H1 (cell line): ENCODE data around the gene TLR9. TPM values are rescaled to one million over a fixed set of nuclear protein-coding genes. Genes with fewer than 3 reads are reported as not detected.

Source experiments
- CTCF ChIA-PET: fragments of 300-600 bp; sonication (Branson Sonifier 250); formaldehyde crosslinking; loops from one replicate; lab custom pipeline; 2021; ENCODE audit not compliant: partially characterized antibody; lab: Charles Lee
- POLR2A ChIA-PET: fragments of 300-600 bp; sonication (Branson Sonifier 250); formaldehyde crosslinking; loops from one replicate; lab custom pipeline; 2021; ENCODE audit warnings: inconsistent platforms; ENCODE audit not compliant: partially characterized antibody; lab: Charles Lee
- DNase-seq, 2 experiments: peaks; one replicate each; pipeline versions ENCODE4 v3.0.0 to v3.0.0-alpha.2; 2010 to 2022; ENCODE audit warnings: low spot score in 2 of 2, low read depth in 1 of 2, mixed read lengths in 1 of 2
- FAIRE-seq: peaks from 2 replicates; lab custom pipeline; 2011; peaks lifted over from hg19 to GRCh38; lab: Jason Lieb, UNC
- H2AFZ ChIP-seq: 2 replicates; pipeline ENCODE4 v1.8.1; 2012; ENCODE audit warnings: low read length, inconsistent platforms
- H2AK5ac ChIP-seq: 2 replicates; pipeline ENCODE4 v1.6.1; 2013; ENCODE audit warnings: low read depth, low read length
- H2BK120ac ChIP-seq: replicated peaks from 2 replicates; pipeline ENCODE3; 2013; ENCODE audit warnings: low read depth, low read length, inconsistent platforms
- H2BK12ac ChIP-seq: 2 replicates; pipeline ENCODE4 v1.6.1; 2013; ENCODE audit warnings: low read depth, low read length
- H2BK15ac ChIP-seq: 2 replicates; pipeline ENCODE4 v1.6.1; 2013; ENCODE audit warnings: low read length
- H2BK20ac ChIP-seq: 2 replicates; pipeline ENCODE4 v1.6.1; 2013; ENCODE audit warnings: low read length
- H2BK5ac ChIP-seq: 2 replicates; pipeline ENCODE4 v1.6.1; 2013; ENCODE audit warnings: low read depth, low read length
- H3K14ac ChIP-seq: 2 replicates; pipeline ENCODE4 v1.6.1; 2013; ENCODE audit warnings: inconsistent platforms; ENCODE audit not compliant: insufficient read length
- H3K18ac ChIP-seq: 2 replicates; pipeline ENCODE4 v1.6.1; 2013; ENCODE audit warnings: low read length; ENCODE audit errors: extremely low read depth
- H3K23ac ChIP-seq: 2 replicates; pipeline ENCODE4 v1.6.1; 2013; ENCODE audit warnings: inconsistent platforms; ENCODE audit not compliant: insufficient read length
- H3K23me2 ChIP-seq: 2 replicates; pipeline ENCODE4 v1.6.1; 2013; ENCODE audit warnings: low read depth, low read length
- H3K27ac ChIP-seq: 2 replicates; pipeline ENCODE4 v1.6.1; 2011; ENCODE audit warnings: low read depth, low read length, inconsistent platforms
- H3K27me3 ChIP-seq, 4 experiments: replicated peaks in 1 of 4; 1 replicate in 1 of 4; 2 replicates in 3 of 4; pipeline versions ENCODE4 v1.6.1 to v1.8.1; 2011 to 2013; ENCODE audit warnings: low read length in 3 of 4, mild to moderate bottlenecking in 3 of 4, inconsistent platforms in 2 of 4, mixed read lengths in 2 of 4, moderate library complexity in 1 of 4; ENCODE audit not compliant: control insufficient read depth in 3 of 4, insufficient read depth in 3 of 4; ENCODE audit errors: extremely low read depth in 1 of 4
- H3K36me3 ChIP-seq, 4 experiments: 2 replicates each; pipeline versions ENCODE4 v1.6.1 to v1.8.1; 2011 to 2013; ENCODE audit warnings: mild to moderate bottlenecking in 4 of 4, low read length in 3 of 4, moderate library complexity in 2 of 4, control low read depth in 1 of 4, inconsistent platforms in 1 of 4; ENCODE audit not compliant: insufficient read depth in 4 of 4, control insufficient read depth in 2 of 4
- H3K4ac ChIP-seq: replicated peaks from 2 replicates; pipeline ENCODE3; 2013; ENCODE audit warnings: low read length, low read depth, mixed read lengths, inconsistent platforms; ENCODE audit not compliant: insufficient read length
- H3K4me1 ChIP-seq, 4 experiments: replicated peaks in 1 of 4; 1 replicate in 1 of 4; 2 replicates in 3 of 4; pipeline versions ENCODE4 v1.6.1 to v1.8.1; 2011 to 2013; ENCODE audit warnings: low read length in 3 of 4, inconsistent platforms in 2 of 4, mixed read lengths in 1 of 4; ENCODE audit not compliant: insufficient read depth in 4 of 4, control insufficient read depth in 3 of 4
- H3K4me2 ChIP-seq, 2 experiments: 2 replicates each; pipeline versions ENCODE4 v1.6.1 to v1.8.1; 2011 to 2013; ENCODE audit warnings: low read depth in 2 of 2, low read length in 2 of 2, control low read depth in 1 of 2, inconsistent platforms in 1 of 2, mild to moderate bottlenecking in 1 of 2; ENCODE audit not compliant: insufficient read depth in 1 of 2
- H3K4me3 ChIP-seq, 4 experiments: fragments of 200-600, 300-600 bp in 1 of 4; sonication (generic), shearing (Covaris generic), sonication (Bioruptor Twin) in 1 of 4; 2 replicates each; pipeline versions ENCODE4 v1.5.1 to v1.8.1; 2011 to 2016; ENCODE audit warnings: low read length in 4 of 4, low read depth in 3 of 4, control low read depth in 2 of 4, inconsistent platforms in 2 of 4, mild to moderate bottlenecking in 2 of 4, mixed read lengths in 1 of 4, moderate library complexity in 1 of 4; ENCODE audit not compliant: insufficient read depth in 2 of 4; ENCODE audit errors: extremely low read depth in 1 of 4
- H3K56ac ChIP-seq: replicated peaks from 2 replicates; pipeline ENCODE3; 2013; ENCODE audit warnings: low read depth, mild to moderate bottlenecking, mixed read lengths, low read length, inconsistent platforms; ENCODE audit not compliant: insufficient read length
- H3K79me1 ChIP-seq: 2 replicates; pipeline ENCODE4 v1.6.1; 2013; ENCODE audit warnings: low read depth, low read length, control low read depth
- H3K79me2 ChIP-seq, 2 experiments: 2 replicates each; pipeline versions ENCODE4 v1.6.1 to v1.8.1; 2012 to 2013; ENCODE audit warnings: low read length in 2 of 2, mild to moderate bottlenecking in 2 of 2, inconsistent platforms in 1 of 2; ENCODE audit not compliant: insufficient read depth in 2 of 2, control insufficient read depth in 1 of 2
- H3K9ac ChIP-seq, 4 experiments: replicated peaks in 1 of 4; 1 replicate in 1 of 4; 2 replicates in 3 of 4; pipeline versions ENCODE4 v1.6.1 to v1.8.1; 2011 to 2013; ENCODE audit warnings: low read depth in 3 of 4, low read length in 3 of 4, control low read depth in 2 of 4, mild to moderate bottlenecking in 2 of 4, moderate library complexity in 2 of 4, inconsistent platforms in 1 of 4; ENCODE audit errors: extremely low read depth in 1 of 4
- H3K9me3 ChIP-seq, 2 experiments: 2 replicates each; pipeline versions ENCODE4 v1.6.1 to v1.8.1; 2012 to 2013; ENCODE audit warnings: mild to moderate bottlenecking in 2 of 2, moderate library complexity in 2 of 2, control low read depth in 1 of 2, inconsistent platforms in 1 of 2, low read depth in 1 of 2, low read length in 1 of 2, mixed read lengths in 1 of 2; ENCODE audit not compliant: insufficient read depth in 2 of 2
- H4K20me1 ChIP-seq, 2 experiments: replicated peaks in 1 of 2; 2 replicates each; pipeline versions ENCODE3 to v1.8.1; 2011 to 2013; ENCODE audit warnings: inconsistent platforms in 2 of 2, low read length in 2 of 2, mild to moderate bottlenecking in 1 of 2; ENCODE audit not compliant: insufficient read depth in 2 of 2, control insufficient read depth in 1 of 2
- H4K5ac ChIP-seq: 2 replicates; pipeline ENCODE4 v1.6.1; 2013; ENCODE audit warnings: low read length, low read depth, mixed read lengths, inconsistent platforms; ENCODE audit not compliant: insufficient read length
- H4K8ac ChIP-seq: 2 replicates; pipeline ENCODE4 v1.8.0; 2013; ENCODE audit warnings: mild to moderate bottlenecking, moderate library complexity, low read length, inconsistent platforms; ENCODE audit not compliant: insufficient read depth; ENCODE audit errors: extremely low read depth
- H4K91ac ChIP-seq: replicated peaks from 2 replicates; pipeline ENCODE3; 2013; ENCODE audit warnings: low read length, mixed read lengths, inconsistent platforms; ENCODE audit not compliant: insufficient read length
- CEBPB ChIP-seq: IDR thresholded peaks from 2 replicates; pipeline ENCODE4 v1.6.1; 2012; ENCODE audit warnings: low read depth, low read length
- KDM1A ChIP-seq: fragments of 200-600, 300-600 bp; sonication (generic); IDR thresholded peaks from 2 replicates; pipeline ENCODE4 v1.7.1; 2016; ENCODE audit warnings: mild to moderate bottlenecking, low read length, borderline replicate concordance
- POLR2A ChIP-seq, 2 experiments: IDR thresholded peaks; 1 replicate in 1 of 2; 2 replicates in 1 of 2; pipeline ENCODE4 v1.6.1; 2011; ENCODE audit warnings: low read depth in 2 of 2, low read length in 2 of 2, mild to moderate bottlenecking in 2 of 2; ENCODE audit errors: control extremely low read depth in 1 of 2
- POLR2AphosphoS5 ChIP-seq: IDR thresholded peaks from 2 replicates; pipeline ENCODE4 v1.6.1; 2011; ENCODE audit warnings: low read depth, low read length
- SUZ12 ChIP-seq: fragments of 200-600 bp; sonication (generic); IDR thresholded peaks from 2 replicates; pipeline ENCODE4 v1.6.1; 2012; ENCODE audit warnings: mild to moderate bottlenecking, inconsistent platforms, low read length, moderate library complexity, mixed read lengths
- TAF1 ChIP-seq: IDR thresholded peaks from 2 replicates; pipeline ENCODE4 v1.6.1; 2011; ENCODE audit warnings: mild to moderate bottlenecking, low read depth, low read length
- WGBS, 2 experiments: shearing (Covaris generic) in 1 of 2; methylation state at CpG; one replicate each; pipeline versions ENCODE4 v1.1.6 to v1.1.7; 2013 to 2015; ENCODE audit warnings: low lambda C conversion rate in 2 of 2, mixed read lengths in 2 of 2, inconsistent platforms in 1 of 2, low coverage in 1 of 2, missing lambda C conversion rate in 1 of 2; ENCODE audit not compliant: insufficient replicate concordance in 2 of 2, insufficient coverage in 1 of 2, insufficient read length in 1 of 2; ENCODE audit errors: extremely low coverage in 1 of 2, missing lambda C conversion rate in 1 of 2; 5-methylcytosine and 5-hydroxymethylcytosine counted together
- polyA plus RNA-seq, 7 experiments: library from polyadenylated mRNA; depleted of rRNA in 3 of 7; stranded (reverse) in 5 of 7; unstranded in 2 of 7; fragments of >200 nt in 5 of 7; fragments of 200-250 nt in 2 of 7; gene quantifications; 1 replicate in 5 of 7; 2 replicates in 1 of 7; 4 replicates in 1 of 7; pipeline versions ENCODE4 v1.2.1 to v1.2.3, GENCODE V29; 2011 to 2013; ENCODE audit warnings: missing spikeins in 2 of 7, mixed read lengths in 2 of 7
- total RNA-seq: library from RNA; stranded (reverse); fragmentation: NEBNext Ultra II Directional; extraction: Animal tissue kit (Norgen Biotek cat#: 25700); gene quantifications from 2 replicates; pipeline ENCODE4 v1.2.1, GENCODE V29; 2021
- TF ChIP-seq, protein P1 (sequence below): IDR thresholded peaks from 2 replicates; pipeline ENCODE4 v1.6.1; 2012; ENCODE audit warnings: inconsistent platforms

Gene TLR9
- total and polyA plus RNA-seq, 2 of the 8 experiments (the other 6 are each of a cell fraction or from before 2014, with no cell fraction given) = 0.05 TPM; not detected in 1

- 95% methylated on average over 1 of the region's 1 CpG; no CpG with 5 or more reads in 1 of the 2 experiments for WGBS, 2 experiments
- Histone ChIP-seq H2BK15ac (peak overlapping the region; percentile 98; the same call in 1 of the 2 replicates), H2AK5ac (peak overlapping the region; percentile 20; the same call in 1 of the 2 replicates), H3K36me3 (no peaks in the 10 kb centered on the region), H2AFZ (no peak overlapping the region), H3K56ac (no peak overlapping the region), H3K9ac (no peak overlapping the region; a peak in 1 of 7 replicates), H4K5ac (no peak overlapping the region), H3K79me2 (peaks cover 0 to 15% of the 10 kb centered on the region in 2 experiments; a peak in 2 of 4 replicates), H3K9me3 (no peaks in the 10 kb centered on the region), H3K79me1 (peaks cover 13% of the 10 kb centered on the region; the same call in 1 of the 2 replicates), H3K18ac (peak overlapping the region; percentile 63), H3K4me3 (peak overlapping the region in 2 of 4 experiments; percentile 72 to 89; a peak in 2 of 8 replicates), H2BK120ac (no peak overlapping the region), H3K14ac (no peak overlapping the region), H3K4ac (no peak overlapping the region), H3K23me2 (peaks cover 10% of the 10 kb centered on the region), H2BK12ac (peak overlapping the region; percentile 3; the same call in 1 of the 2 replicates), H4K8ac (0 out of 2 replicates have a peak overlapping the region, but pooled peaks have one; percentile 3), H4K20me1 (peaks cover 0 to 7% of the 10 kb centered on the region in 2 experiments), H2BK5ac (peak overlapping the region; percentile 72; the same call in 1 of the 2 replicates), H3K27ac (peak overlapping the region; percentile 31; the same call in 1 of the 2 replicates), H4K91ac (peak overlapping the region; percentile 16), H3K4me1 (peaks cover 15 to 46% (median 31%) of the 10 kb centered on the region in 4 experiments), H3K23ac (no peak overlapping the region), H2BK20ac (no peak overlapping the region), H3K27me3 (peaks cover 4 to 19% (median 12%) of the 10 kb centered on the region in 4 experiments; a peak in 6 of 7 replicates), H3K4me2 (peak overlapping the region; percentile 78 to 98; a peak in 3 of 4 replicates)
- CTCF ChIA-PET = interaction anchor here (0.9 to 17.7 kb wide), 6 partner anchors 9 to 144 kb away, joined by 3 to 336 read pairs (median 6); partner anchors contain the start of gene TLR9
- DNase-seq (no peak), FAIRE-seq (no peak)
- POLR2A ChIA-PET = interaction anchor here (0.7 to 6.5 kb wide), 15 partner anchors 8 to 245 kb away, joined by 3 to 69 read pairs (median 3); partner anchors contain the start of genes GLYCTK, RPL29, TLR9 and WDR82
- 0 out of 2 replicates have a peak, but pooled peaks have one; percentile 55 for TF ChIP-seq TAF1
- peak; percentile 38; the same call in 1 of the 2 replicates for TF ChIP-seq CEBPB
- peak; percentile 49; the same call in 1 of the 2 replicates for TF ChIP-seq POLR2AphosphoS5
- peak in 1 of 2 experiments; percentile 39; a peak in 1 of 3 replicates for TF ChIP-seq POLR2A (IDR thresholded peaks at IDR 0.05; ENCODE audit: control extremely low read depth in 1 of 2, low read depth in 2 of 2, low read length in 2 of 2)
- peak; percentile 87 for TF ChIP-seq KDM1A
- no peak for TF ChIP-seq SUZ12
- TF ChIP-seq, protein P1, sequence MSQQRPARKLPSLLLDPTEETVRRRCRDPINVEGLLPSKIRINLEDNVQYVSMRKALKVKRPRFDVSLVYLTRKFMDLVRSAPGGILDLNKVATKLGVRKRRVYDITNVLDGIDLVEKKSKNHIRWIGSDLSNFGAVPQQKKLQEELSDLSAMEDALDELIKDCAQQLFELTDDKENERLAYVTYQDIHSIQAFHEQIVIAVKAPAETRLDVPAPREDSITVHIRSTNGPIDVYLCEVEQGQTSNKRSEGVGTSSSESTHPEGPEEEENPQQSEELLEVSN = no peak
Measured at GRCh38 chr3:52240059-52240885, 14.8 kb upstream of the TLR9 start.
